Effector CD8-positive, alpha-beta T cell (primary cell): ENCODE results near the gene AHRR.

Experiments used
- DNase-seq: peaks from one replicate; lab custom pipeline; 2025; lab: John Stamatoyannopoulos, UW

The AHRR gene

DNA sequence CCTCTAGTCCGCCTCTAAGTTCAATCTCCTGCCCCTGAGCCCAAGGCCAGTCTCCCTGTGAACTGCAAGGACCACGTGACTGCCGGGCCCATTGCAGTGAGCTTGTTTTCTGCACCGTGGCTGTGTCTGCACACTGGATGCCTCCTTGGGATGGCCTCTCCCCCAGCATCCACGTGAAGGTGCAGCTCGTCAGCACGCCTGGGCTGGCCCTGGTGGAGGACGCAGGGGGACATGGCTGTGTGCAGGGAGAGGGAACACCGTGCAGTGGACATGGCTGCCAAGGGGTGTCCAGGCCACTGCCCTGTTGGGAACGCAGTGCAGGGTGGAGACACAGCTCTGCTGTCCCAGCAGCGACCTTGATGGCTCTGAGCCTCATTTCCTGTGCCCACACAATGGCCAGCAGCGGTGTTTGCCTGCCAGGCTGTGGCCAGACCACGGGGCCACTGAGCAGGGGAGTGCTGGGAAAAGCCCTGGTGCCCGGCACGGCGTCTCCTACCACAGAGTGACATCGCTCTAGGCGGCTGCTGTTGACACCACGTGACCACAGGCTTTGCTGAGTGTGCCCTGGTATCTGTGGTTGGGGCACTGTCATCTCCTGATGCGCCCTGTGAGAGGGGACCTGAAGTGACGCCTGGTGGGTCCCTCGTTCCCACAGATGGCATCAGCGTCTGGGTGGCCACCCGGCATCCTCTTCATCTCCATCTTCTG lies 94.6 kb downstream of the AHRR start:
- DNase-seq = no peak

DNA sequence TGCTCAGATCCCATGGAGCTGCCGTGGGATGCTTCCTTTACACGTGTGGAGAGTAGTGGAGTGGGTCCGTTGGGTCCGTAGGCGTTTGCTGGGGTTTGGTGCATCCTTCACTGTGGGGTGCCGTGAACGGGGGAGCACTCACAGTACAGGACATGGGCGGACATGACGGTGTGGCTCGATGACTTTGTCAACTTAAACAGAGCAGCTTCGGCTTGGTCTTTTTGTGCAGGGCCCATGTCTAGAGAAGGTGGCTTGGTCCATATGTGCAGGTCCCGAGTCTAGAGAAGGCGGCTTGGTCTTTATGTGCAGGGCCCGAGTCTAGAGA lies 95.1 kb downstream of the AHRR start:
- DNase-seq = no peak

DNA sequence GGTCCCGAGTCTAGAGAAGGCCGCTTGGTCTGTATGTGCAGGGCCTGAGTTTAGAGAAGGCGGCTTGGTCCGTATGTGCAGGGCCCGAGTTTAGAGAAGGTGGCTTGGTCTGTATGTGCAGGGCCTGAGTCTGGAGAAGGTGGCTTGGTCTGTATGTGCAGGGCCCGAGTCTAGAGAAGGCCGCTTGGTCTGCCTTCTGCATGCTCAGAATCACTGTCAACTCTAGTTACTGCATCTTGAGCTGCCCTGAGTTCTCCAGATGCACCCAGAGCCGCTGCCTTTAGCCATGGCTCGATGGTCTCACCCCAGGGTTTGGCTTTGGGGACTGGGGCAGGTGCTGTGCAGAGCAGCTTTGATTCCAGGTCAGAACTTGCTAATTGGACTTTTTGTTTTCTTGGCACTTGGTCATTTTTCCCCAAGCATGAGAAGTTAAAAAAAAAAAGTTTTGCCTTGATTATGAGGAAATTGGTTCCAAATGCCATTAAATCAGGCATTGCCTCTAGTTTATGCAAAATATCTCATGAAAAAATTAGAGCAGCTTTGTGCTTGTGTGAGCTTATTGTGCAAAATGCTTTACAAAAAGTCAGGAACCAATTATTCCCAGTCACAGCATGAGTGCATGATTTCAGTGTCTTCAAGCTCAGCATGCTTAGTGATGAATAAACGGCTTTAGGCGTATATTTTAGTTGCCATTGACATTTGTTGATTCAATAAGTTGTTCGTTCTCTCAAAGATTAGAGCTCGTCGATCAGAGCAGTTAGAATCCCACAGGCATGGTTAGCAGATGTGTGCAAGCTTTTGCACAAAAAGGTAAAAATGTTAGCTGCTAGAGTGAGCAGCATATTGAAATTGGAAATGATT lies 96.0 kb downstream of the AHRR start:
- no peak for DNase-seq

DNA sequence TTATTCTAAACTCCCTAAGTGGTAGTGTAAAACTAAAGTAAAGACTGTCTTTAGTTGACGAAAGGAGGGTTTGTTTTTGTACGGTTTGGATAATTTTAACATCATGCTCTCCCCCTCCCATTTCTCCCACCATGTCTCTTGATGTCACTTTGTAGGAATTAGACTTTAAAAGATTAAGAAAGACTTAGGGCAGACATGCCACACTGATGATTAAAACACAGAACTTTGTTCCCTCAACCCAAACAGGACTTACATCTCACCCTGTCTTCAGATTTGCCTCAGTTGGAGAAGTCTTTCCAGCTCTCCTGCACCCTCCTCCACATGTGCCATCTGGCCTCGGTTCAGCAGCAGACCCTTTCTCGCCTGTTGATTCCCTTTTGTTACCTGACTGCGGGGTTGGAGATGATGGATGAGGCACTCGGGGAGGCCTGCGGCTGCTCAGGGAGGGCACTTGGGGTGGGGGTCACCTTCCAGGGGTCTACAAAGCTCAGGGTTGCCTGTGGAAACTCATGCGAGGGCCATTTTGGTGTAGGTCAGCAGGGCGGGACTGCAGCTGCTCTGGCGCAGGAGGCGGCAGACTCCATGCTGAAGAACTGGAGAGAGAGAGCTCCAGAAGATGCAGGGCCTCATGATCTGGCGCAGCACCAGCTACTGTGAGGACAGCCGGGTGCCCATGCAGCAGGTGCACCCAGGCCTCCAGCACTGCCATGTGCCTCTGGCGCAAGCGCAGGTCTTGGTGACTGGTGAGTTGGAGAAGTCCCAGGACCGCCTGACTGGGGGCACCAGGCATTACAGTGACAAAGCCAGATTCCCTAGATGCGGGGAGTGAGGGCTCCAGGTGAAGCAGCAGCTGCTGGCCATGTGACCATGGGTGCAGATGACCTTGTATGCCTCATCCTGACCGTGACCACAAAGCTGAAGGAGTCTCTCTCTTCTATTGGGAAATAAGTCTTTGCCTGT lies 96.9 kb downstream of the AHRR start:
- DNase-seq = no peak

DNA sequence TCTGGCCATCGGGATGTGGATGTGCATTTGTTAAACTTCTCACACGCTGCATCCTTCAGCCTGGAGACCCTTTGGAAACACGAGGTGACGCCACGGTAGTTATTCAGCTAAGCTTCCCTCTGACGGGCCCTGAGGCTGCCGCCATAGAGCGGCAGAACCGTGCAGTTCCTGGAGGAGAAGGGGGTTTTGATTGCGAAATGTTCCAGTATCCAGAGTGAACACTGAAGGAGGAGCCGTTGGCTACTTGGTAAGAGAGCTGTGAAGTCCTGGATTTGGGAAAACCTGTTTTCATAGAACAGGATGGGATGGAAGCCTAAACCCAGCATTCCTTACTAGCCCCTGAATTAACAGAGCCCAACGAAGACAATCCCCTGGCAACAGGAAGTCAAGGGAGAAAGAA lies 98.5 kb downstream of the AHRR start:
- DNase-seq = no peak

DNA sequence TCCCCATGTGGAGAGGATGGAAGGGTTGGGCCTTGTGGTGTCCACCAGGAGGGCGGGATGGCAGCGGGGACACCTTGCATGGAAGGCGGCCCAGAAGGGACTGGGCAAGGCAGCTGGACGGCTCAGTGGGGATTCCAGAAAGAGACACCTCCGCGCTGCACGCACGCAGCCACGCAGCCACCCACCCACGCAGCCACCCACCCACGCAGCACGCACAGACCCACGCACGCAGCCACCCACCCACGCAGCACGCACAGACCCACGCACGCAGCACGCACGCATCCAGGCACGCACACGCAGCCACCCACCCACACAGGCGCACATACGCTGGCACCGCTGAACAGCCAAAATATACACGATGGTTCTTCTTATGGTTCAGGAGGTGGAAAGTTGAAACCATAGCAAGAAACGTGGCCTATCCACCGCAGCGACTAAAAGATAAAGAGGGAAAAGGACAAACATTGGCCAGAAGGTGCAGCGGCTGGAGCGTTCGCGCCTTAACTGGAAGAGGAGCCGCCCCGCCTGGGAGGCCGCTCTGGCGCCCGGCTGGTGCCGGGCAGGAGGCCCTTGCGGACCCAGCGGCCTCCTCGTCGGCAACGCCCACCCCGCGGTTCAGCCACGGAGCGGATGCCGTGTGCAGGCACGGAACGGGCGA lies 99.2 kb downstream of the AHRR start:
- no peak for DNase-seq

DNA sequence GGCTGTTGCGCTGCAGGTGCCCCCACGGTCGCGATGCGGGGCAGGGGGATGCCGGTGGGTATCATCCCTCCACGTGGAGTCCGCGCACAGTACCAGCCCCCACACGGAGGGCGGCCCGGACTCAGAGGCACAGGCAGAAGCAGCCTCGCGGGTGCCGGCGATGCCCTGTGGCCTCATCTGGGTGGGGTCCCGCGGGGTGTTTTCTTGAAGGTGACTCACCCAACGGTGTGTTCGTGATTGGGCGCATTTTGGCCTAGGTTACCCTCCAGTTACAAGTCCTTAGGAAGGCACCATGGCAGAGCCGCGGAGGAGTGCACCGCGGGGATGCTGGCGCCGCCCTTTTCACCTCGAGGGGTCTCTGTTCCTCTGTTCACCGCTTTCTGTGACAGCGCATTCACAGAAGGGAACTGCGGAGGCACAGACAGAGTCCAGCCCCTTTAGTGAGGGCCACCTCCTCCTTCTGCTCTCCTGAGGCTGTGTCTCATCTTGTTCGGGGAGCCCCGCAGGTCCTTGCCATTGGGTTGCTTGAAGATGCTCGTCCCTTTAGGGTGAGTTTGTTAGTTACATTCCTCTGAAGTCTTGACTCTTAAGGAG lies 99.9 kb downstream of the AHRR start:
- no peak for DNase-seq

DNA sequence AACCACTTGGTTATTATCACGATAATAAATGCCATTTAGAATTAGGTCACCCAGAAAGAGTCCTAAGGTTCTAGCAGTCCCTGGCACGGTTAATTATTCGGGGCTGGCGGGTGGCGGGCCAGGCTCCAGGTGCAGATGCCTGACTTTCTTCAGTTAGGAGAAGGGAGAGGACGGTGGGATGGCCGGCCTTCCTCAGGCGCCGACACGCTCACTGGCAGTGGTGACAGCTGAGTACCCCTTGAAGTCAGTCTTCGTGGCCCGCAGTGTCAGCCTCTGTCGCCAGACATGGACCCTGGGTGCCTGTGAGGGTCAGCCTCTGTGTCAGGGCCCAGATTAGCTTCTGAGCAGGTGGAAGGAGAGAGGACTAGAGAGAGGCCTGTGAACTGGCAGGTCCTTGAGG lies 100.4 kb downstream of the AHRR start:
- no peak for DNase-seq

DNA sequence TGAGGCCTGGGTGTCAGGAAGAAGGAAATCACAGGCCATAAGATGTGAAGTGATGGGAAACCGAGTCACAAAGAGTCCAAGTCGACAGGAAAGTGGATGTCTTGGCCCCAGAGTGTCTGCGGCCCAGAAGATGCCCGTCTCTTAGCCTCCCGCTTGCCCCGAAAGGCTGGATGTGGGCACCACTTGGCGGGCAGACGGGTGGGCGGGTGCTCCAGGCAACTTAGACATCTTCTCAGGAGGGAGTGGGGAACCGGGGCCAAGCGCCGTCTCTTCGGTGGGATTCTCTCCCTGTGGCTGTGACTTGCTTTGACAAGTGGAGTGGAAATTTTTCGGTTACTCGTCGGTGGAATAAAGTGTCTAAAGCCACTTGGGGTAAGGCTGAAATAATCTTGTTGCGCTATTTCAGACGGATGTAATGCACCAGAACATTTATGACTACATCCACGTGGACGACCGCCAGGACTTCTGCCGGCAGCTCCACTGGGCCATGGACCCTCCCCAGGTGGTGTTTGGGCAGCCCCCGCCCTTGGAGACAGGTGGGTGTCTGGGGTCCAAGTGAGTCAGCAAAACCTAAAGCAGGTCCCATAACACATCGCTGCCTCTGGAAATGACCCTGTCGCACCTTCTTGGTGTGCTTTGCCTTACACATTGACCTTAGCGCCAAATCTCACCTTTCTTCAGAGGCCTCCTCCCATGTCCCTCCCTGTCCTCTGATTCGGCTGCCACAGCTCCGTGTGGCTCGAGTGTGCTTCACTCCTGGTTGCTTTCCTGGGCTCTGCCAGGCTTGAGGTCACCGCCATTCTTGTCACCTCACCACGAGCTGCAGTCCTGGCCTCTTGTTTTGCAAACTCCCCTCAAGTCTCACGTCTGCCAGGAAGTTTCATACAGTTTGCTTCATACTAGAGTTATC lies 101.1 kb downstream of the AHRR start:
- DNase-seq = no peak

DNA sequence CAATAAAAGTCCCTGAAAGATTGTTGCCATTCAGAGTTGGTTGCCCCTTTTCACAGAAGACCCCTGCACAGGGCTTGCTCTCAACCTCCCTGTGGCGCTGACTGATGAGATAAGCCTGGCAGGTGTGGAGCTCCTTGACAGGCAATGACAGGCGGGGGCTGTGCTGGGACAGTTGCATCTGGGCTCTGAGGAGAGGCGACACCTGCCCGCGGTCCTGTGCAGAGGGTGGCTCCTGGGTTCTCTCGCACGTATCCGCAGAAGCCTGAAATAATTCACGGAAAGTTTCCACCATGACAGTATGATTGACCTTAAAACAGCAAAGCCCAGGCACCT lies 101.7 kb downstream of the AHRR start:
- DNase-seq = no peak

DNA sequence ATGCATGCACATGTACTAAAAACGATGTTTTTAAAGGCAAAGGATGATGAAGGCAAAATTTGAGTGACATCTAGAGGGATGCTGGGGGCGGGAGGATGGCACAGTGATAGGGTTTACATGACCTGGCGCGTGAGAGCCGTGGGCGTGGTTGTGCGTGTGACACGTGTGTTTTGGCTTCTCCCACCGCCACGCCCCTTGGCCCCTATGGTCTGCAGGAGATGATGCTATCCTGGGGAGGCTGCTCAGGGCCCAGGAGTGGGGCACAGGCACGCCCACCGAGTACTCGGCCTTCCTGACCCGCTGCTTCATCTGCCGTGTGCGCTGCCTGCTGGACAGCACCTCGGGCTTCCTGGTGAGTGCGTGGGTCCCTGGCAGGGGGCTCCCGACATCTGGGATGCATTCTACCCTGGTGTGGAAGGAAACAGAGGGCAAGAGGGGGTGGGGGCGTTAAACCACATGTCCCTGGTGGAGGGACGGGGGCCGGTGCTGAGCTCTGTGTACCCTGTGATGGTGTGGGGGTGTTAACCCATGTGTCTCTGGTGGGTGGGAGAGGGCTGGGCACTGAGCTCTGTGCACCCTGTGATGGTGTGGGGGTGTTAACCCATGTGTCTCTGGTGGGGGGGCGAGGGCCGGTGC lies 102.2 kb downstream of the AHRR start:
- DNase-seq = no peak

DNA sequence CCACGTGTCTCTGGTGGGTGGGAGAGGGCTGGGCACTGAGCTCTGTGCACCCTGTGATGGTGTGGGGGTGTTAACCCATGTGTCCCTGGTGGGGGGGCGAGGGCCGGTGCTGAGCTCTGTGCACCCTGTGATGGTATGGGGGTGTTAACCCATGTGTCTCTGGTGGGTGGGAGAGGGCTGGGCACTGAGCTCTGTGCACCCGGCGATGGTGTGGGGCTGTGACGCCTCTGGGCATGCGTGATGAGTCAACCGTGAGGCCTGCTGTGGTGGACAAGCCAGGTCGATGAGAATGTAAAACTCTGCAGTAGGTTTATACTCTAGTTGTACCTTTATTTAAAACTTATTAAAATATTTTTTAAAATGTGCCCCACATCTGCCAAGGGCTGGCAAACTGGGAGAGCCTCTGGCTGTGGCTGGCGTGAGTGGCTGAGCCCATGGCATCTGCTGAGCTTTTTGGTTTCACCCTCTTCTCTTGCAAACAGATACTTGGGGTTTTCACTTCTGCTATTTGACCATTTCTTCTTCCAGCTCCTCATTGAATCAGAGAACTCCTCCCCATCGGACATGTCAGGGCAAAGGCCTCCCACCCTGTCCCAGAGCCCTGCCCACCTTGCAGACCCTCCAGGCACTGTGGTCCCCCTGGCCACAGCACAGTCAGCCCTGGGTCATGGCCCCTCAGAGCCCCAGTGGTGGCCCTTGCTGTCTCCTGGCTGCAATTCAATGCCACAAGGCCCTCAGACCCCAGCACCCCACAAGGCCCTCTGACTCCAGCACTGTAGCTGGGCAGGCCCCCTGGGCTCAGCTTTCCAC lies 103.0 kb downstream of the AHRR start:
- no peak for DNase-seq

DNA sequence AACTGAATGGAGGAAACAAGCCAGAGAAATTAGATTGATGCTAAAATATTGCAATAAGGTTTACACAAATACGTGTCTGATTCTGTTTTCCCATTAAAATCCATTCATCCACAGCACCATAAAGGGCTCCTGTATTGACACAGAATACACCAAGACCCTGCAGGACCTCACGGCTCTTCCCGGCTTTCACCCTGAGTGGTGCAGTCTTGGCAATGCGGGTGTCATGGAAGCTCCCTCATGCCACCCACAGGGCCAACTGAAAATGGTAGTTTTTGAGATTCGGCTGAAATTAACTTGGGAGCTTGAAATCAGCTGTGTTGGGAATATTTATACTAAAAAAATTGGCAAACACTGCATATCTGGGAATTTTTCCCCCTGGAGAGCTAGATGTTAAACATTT lies 104.2 kb downstream of the AHRR start:
- no peak for DNase-seq

DNA sequence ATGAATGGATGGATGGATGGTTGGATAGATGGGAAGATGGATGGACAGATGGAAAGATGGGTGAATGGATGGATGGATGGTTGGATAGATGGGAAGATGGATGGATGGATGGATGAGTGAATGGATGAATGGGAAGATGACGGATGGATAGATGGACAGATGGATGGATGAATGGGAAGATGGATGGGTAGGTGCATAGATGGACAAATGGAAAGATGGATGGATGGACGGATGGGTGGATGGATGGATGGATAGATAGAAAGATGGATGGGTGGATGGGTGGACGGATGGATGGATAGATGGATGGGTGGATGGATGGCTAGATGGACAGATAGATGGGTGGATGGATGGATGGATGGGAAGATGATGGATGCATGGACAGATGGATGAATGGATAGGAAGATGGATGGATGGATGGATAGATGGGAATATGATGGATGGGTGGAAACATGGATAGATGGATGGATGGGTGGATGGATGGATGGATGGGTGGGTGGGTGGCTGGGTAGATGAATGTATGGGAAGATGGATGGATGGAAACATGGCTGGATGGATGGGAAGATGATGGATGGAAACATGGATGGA lies 105.0 kb downstream of the AHRR start:
- no peak for DNase-seq

DNA sequence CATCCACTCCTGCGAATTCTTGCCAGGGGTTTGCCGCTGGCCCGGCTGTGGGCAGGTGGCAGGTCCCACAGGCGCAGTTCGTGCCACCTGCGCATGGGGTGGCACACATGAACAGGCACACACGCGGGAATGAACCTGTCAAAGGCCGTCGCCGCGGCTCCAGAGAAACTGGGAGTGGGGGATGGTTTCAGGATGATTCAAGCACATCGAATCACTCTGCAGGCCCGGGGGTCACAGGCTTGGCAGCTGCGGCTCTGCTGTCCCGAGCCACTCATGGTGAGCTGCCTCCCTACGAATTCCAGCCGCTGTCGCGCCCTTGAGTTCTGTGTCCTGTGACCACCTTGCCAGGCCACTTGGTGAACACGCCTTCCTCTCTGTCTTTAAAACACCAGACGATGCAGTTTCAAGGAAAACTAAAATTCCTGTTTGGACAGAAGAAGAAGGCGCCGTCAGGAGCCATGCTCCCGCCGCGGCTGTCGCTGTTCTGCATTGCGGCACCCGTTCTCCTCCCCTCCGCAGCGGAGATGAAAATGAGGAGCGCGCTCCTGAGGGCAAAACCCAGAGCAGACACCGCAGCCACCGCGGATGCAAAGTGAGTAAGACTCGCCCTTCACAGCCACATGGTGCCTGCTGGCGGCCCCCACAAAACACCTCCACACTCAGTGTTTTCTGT lies 106.0 kb downstream of the AHRR start:
- DNase-seq = no peak

DNA sequence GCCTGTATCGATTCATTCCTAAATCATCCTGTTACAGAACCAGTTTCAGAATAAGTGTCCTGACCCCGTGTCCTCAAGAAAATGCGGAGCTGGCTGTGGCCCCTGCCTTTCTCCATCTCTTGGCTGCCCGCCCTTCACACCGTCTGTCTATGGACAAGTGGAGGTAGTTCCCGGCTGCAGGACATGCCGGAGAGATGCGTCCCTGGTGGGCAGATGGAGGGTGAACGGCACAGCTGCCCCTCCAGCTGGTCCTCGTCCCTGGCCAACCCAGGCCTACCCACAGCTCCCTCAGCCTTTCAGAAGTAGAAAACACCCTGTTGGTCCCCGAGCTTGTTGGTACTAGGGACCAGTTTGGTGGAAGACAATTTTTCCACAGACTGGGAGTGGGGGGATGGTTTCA lies 106.7 kb downstream of the AHRR start:
- DNase-seq = no peak

DNA sequence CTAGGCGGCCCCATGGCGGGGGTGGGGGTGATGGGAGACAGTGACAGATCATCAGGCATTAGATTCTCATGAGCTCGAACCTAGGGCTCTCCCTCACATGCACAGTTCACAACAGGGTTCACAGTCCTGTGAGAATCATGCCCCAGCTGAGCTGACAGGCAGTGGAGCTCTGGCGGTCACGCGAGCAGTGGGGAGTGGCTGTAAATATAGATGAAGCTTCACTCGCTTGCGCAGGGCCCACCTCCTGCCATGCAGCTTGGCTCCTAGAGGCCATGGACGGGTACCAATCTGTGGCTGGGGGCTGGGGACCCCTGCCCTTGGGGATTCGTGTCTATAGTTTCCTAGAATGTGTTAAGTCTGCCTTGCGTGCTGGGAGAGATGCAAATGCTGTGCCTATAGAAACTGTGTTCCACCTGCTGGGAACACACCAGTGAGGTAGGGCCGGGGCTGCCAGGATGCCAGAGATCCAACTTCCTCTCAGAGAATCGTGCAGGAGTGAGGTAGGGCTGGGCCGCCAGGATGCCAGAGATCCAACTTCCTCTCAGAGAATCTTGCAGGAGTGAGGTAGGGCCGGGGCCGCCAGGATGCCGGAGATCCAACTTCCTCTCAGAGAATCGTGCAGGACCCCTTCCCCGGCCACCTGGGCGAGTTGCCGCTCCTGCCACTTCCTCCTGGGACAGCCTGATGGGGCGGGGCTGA lies 107.4 kb downstream of the AHRR start:
- no peak for DNase-seq
